NCI-H1048 (cell line): ENCODE data around the gene TRABD2B.

ENCODE experiments used
- DNase-seq: peaks from one replicate; lab custom pipeline; 2025; lab: John Stamatoyannopoulos, UW

The TRABD2B gene

GRCh38 chr1:47774986-47775834 lies 222.0 kb downstream of the TRABD2B start:
- no peak for DNase-seq

DNA sequence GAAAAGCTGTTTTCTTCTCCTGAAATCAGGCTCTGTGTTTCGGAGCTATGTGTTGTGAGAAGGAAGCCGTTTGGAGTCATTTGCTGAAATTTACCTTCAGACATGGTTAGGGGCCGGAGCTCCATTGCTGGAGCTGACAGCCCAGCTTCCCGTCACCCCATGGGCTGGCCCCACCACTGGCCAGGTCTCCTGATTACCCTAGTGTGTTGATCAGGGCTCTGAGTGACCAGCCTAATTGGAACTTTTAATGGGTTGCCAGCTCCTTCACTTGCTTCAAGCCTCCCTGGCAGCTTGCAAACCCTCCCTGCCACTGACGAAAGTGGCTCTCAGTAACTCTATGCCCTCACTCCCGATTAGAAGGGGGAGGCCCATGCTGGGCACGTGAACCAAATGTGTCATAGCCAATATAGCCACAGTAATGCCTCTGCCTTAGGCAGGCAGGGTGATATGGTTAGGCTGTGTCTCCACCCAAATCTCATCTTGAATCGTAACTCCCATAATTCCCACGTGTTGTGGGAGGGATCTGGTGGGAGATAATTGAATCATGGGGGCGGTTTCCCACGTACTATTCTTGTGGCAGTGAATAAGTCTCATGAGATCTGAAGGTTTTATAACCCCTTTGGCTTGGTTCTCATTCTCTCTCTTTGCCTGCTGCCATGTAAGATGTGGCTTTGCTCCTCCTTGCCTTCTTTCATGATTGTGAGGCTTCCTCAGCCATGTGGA lies 224.1 kb downstream of the TRABD2B start:
- no peak for DNase-seq

- DNase-seq = no peak
These were observed 224.9 kb downstream of the TRABD2B start for GRCh38 chr1:47772281-47772680.

GRCh38 chr1:47771751-47772150 lies 225.4 kb downstream of the TRABD2B start:
- DNase-seq = no peak

DNA sequence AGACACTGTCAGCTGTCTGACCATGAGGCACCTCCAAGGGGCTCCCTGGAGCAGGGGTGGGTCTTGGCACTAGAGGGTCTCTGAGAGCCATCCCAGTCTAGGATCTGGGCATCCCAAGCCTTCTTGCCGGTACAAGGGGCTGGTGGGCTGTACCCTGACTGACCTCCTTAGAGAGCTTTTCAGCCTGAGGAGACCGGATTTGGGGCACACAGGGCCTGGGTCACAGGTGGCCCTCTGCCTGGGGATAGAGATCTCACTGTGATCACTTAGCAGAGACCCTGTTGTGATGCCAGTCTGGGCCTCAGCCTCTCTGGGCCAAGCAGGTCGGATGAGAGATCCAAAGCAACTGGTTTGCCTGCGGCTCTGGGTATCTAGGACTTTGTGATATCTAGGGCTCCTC lies 227.2 kb downstream of the TRABD2B start:
- no peak for DNase-seq

DNA sequence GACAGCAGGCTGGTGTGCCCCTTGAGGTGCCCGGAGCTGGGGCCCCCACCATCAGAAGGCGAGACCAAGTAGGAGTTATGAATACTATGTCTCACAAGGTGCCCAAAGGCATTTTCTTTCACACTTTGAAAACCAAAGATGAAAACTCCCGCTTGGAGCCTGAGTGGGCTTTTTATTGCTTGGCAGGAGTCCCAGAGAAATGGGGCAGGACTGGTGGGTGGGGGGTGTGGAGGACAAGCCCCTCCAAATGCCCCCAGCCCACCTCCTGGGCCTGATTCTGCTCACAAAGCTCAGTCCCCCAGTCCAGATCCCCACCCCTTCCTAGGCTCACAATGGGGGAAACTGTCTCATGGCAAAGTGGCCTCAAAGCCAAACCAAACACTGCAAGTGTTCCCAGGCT lies 227.9 kb downstream of the TRABD2B start:
- no peak for DNase-seq

GRCh38 chr1:47767741-47768100 lies 229.5 kb downstream of the TRABD2B start:
- DNase-seq = no peak

GRCh38 chr1:47766832-47767740 lies 230.1 kb downstream of the TRABD2B start:
- DNase-seq = no peak

- DNase-seq = no peak
These were observed 231.3 kb downstream of the TRABD2B start for GRCh38 chr1:47765742-47766485.

DNA sequence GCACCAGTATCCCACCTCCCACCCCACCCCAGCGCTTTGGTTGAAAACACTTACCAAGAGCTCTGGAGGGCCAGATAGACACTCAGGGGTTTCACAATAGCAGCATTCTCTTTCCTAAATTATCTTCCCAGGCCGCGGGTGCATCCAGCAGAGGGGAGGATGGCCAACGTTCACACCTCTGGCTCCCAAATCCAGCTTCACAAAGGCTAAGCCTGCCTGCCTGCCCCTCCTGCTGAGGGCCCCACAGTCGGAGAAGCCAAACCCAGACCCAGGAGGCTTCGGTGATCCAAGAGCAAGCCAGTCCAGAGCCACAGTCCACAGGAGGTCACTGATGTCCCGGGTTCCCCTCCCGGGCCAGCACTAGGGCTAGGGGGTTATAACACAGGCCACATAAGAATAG lies 231.9 kb downstream of the TRABD2B start:
- no peak for DNase-seq

DNA sequence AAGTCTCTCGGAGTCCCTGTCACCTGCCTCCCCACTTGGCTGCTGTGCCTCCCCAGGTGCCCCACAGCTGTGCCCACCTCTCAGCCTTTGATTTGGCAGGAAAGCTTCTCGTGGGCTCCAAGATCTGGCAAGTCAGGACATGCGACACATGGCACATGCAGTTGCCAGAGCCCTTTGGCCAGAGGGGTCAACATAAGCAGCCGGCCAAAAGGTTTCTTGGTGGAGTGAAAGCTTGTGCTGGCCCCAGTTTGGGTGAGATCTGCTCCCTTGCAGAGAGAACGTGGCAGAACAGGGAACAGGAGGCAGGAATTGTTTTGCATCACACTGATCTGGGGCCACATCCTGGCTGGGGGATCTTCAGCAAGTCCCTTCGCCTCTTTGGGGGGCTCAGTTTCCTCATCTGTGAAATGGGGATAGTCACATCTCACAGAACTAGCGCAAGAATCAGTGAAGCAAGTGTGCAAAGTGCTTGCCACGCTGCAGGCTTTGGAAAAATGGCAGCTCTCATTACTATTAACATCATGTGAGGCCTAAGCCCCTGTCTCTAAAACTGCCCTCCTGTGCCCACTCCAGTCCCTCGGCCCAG lies 232.6 kb downstream of the TRABD2B start:
- DNase-seq = no peak

DNA sequence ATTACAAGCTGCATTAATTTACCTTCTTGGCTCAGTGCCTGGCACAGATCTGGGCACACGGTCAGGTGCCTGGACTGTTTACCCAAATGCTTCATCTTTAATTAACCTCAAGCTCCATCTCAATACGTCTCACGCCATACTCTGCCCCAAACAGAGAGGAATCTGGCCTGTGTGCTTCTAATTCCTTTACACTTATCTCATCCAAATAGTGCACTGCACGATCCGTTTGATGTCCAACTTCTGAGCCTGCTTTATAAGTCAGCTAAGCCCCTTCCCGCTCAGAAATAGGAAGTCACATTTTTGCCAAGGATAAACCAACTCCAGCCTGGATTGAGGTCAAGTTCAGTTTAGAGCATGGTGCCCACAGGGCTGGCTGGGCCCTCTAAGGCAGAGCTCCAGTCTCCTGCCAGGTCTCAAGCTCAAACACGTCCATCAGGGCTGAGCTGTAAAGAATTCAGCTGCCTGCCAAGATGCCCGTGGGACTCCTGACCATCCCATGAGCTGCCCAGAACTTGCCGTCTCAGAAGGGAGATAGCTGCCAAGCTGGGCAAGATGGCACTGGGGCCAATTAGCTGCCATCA lies 233.5 kb downstream of the TRABD2B start:
- no peak for DNase-seq

DNA sequence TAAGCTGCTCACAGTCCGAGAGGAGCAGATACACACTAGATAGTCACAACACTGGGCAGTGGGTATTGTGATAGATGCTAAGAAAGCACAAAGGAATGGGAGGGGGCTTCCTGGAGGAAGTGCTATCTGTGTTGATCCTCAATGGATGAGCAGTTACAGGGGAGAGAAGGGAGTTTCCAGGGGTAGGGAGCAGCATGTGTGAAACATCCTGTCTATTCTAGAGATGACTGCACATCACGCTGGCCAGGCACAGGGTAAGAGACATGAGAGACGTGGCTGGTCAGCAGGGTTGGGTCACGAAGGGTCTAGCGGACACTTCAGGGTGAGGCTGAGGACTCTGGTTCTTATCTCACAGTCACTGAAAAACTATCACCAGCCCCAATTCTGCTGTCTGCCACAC lies 235.2 kb downstream of the TRABD2B start:
- DNase-seq = no peak

DNA sequence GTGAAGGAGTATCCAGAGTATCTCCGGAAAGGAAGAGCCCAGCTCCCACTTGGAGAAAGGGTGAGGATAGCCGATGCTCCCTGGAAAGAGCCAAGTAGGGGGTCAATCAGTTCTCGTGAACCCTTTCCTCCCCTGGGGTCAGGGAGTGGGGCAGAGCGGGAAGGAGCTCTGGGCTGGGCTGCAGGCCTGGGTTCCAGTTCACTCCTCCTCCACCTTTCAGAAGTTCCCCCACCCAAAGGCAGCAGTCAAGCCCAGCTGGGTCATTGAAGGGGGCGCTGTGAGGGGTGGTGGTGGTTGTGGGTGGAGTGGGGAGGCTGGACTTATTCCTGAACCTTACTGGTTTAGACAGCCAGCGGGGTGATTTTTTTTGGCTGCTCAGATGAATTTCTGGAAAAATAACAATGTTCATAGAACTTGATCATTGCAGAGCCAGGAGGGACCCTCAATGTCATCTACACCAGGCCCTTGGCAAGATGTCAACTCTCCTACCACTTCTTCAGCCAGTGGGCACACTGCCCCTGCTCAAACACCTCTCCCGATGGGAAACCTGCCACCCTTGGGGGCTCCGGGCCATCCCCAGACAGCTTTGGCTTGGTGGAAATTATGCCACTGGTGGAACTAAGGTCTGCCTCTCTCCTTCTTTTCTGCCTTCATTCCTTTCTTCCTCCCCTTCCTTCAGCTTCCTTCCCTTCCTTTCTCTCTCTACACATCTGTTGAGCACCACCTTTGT lies 235.8 kb downstream of the TRABD2B start:
- no peak for DNase-seq

DNA sequence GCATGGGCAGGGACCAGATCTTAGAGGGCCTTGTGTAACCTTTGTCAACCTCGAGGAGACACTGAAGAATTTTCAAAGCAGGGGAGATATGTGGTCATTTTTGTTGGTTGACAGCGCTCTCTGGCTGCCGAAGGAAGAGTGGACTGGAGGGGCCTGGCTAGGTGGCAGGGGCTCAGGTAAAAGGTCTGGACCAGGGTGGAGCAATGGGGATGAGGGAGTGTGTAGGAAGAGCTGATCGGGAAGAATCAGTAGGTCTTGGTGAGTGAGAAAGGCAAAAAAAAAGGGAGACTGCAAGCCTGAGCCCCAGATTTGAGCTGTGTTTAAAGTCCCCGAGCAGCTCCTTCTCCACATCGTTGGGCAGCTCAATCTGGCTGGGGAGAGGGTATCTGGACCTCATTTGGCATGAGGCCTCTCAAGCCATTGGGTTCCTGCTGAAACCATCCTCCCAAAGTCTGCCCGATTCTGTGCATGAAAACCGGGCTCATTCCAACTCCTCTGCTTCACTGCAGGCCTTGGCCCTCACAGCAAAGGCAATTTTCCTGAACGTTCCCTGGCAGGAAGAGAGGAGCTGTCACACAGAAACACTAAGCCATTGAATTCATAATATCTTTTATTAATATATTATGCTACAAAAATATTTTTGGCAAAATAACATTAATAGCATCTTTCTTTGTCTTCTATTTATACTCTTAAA lies 237.1 kb downstream of the TRABD2B start:
- no peak for DNase-seq

GRCh38 chr1:47759251-47759935 lies 237.8 kb downstream of the TRABD2B start:
- no peak for DNase-seq

DNA sequence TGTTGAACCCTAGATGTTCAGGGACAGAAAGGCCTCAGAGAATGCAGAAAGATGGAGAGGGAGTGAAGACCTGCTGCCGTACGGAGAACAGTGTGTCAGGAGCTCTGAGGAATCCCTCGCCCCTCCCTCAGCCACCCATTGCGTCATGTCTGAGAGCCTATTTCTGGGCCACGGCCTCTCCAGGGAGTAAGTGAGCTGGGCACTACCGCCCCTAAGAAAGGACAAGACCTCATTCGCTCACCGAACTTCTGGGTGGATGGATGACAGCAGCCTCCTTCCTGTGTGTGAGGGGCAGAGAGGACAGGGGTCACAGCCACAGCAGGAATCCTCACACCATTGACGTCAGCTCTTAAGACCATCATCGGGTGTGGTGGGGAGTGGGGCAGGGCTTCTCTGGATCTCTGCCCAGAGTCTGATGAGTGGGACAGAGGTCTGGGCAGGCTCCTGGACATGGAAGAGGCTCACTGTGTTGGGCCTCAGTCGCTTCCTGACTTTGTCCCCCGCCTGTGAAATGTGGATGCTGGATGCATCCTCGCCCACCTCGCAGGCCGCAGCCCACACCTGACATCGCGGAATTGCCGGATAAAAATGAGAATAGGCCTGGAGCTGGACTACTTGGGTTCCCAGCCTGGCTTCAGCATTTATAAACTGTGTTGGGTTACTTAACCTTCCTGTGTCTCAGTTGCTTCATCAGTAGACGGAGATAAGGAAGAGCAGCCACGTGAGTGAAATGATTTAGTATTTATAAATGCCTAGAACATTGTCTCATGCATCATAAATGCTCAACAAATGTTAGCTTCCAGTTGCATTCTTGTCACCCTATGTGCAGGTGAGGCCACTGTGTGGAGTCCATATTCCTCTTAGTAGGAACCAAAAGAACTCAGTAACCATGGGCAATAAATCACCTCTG lies 238.6 kb downstream of the TRABD2B start:
- no peak for DNase-seq
